Inflammatory macrophage treated with lipopolysaccharide for 1 hour (primary cell): ENCODE results near the gene RAF1.
A peak's percentile ranks its signal among the peaks of the same experiment; 100 is the strongest.
"Not testable (repeated sequence)": the region's sequence is repeated elsewhere in the genome, so short reads cannot be mapped to it uniquely, and the experiment has no call there.

Source experiments
- DNase-seq, 2 donors: peaks; one replicate each; pipeline ENCODE4 v3.0.0-alpha.2; 2020 to 2022

RAF1 gene

DNA sequence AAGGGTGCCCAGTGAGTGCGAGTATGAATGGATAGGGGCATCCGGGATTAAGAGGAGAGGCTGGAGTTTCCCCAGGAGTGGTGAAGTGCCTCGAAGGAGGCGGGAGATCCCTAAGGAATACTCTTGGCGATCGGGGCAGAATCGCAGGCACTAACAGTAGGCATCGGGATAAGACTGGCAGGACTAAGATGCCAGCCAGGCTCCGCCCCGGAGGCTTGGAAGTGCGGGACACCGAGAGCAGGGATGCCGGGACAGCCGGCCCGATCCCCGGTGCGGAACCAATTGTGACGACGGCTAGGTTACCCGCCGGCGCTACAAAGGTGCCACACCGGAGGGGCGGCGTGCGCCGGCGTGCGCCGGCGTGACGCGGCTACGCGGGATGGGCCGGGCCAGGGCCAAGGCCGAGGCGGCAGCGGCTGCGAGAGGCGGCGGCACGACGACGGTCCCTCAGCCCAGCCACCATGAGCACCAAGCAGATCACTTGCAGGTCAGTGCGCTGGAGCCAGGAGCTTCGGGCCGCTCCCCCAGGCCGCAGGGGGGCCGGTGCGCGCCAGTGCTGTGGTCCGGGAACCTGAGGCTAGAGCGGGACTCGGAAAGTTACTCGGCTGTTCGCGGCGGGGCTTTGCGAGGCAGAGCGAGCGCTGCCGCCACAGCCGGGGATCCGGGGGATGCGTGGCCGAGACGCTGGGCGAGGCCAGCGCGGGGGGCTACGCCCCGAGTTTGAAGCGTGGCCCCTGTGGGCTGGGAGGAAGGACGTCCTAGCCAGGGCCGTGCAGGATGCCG, 107.0 kb downstream of the RAF1 start, which contains the start of gene MKRN2:
Gene MKRN2 (plus strand): TSS at position 398 of the 783 bp plus-strand sequence. CDS start 64 bp downstream, at position 462.
- peak; percentile 81 to 93 for DNase-seq

DNA sequence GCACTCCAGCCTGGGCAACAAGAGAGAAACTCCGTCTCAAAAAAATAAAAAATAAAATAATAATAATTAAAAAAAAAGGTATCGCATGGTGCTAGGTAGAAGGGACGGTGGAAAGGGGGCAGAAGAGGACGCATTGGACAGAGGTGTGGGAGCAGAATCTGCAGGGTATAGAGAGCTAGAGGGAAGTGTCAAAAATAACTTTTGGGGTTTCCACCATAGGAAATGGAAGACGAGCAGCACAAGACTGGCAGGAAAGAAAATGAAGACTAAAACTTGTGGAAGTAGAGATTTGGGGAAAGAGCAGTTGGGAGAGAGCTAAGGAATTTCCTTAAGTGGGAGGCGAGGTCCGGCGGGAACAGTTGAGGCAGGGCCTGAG, 107.6 kb downstream of the RAF1 start:
- DNase-seq: peak; percentile 30 to 53

DNA sequence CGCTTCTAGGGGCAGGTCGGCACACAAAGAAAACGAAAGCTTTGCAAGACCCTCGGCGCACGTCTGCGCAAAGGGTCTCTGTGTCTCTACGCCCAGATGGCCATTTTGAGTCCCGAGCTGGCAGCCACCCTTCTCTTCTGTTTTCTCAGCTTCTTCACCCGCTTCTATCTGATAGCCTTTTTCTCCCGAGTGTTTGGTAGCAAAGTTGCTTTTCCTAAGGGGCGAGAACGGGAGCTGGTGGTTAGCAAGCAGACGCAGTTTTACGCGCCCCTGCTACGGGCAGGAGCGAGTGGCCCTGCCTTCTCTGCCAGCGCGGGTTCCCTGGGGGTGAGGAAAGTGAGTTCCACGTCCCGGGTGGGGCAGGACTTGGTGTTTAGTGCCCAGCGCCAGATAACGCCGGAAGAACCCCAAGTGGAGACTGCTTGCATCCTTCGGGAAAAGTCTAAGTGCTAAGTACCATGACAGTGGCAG, 110.0 kb downstream of the RAF1 start:
- DNase-seq: peak in 1 of 2 donors; percentile 17

DNA sequence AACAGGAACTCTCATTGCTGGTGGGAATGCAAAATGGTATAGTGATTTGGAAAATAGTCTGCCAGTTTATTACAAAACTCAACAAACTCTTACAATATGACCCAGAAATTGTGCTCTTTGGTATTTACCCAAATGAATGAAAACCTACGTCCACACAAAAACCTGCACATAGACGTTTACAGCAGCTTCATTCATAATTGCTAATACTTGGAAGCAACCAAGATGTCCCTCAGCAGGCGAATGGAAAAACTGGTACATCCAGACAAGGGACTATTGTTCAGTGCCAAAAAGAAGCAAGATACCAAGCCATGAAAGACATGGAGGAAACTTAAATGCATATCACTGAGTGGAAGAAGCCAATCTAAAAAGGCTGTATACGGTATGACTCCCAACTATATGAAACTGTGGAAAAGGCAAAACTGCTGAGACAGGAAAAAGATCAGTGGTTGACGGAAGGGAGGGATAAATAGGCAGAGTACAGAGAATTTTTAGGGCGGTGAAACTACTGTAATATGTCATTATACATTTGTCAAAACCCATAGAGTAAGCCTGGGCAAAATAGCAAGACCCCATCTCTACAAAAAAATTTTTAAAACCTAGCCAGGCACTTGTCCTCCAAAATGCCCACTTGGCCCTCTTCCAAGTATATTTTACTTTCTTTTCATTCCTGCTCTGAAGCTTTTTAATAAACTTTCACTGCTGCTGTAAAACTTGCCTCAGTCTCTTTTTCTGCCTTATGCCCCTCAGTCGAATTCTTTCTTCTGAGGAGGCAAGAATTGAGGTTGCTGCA, 113.8 kb downstream of the RAF1 start:
- DNase-seq: no peak

DNA sequence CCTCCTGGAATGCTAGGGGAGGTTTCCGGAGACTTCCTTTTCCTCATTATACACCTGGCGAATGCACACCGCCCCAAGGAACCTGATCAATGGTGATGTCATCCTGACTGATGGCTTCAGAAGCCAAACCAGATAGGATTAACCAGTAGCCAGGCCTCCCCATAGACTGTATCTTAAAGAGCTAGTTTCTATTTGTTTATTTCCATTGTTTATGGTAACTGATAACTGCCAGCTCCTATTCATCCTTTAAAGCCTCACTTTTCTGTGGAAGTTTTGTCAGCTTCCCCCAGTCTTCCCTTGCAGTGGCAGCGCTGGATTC, 118.5 kb downstream of the RAF1 start, which contains the start of gene MKRN2OS:
Gene MKRN2OS (minus strand): TSS at position 27 of the 319 bp plus-strand sequence. CDS start 35 bp downstream, outside the sequence.
- no peak for DNase-seq

DNA sequence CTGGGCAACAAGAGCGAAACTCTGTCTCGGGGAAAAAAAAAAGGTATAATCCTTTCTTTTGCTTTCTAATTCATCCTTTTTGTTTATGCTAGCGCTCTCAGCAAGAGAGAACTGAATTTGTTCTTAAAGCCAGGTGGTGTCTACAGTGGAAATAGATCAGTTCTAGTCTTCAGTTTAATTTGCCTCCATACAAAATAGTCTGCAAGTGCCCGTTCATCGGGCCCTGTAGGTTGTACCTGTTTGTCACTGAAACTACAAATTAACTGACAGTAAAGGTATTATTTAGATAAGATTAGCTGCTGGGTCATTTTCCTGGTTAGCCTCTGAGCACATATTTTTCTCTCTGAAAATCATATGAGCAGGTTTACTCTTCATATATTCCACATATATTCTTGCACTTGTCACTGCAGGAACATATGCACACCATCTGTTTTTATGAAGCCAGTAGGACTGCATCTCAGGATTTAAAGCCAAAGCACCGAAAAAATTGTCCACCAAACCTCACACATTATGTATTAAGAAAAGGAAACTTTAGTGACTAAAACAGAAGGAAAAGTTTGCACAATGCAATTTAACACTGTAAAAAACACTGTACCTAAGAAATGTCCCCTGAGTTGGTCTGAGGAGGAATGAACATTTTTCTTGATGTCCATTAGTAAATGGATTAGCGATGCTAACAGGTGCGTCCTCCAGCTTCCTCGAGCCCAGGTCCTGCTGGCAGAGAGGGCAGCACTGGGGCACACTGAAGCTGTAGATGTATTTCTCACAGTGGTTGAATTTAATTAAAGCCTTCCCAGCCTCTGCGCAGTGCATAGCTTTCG, 119.1 kb downstream of the RAF1 start:
- no peak for DNase-seq

DNA sequence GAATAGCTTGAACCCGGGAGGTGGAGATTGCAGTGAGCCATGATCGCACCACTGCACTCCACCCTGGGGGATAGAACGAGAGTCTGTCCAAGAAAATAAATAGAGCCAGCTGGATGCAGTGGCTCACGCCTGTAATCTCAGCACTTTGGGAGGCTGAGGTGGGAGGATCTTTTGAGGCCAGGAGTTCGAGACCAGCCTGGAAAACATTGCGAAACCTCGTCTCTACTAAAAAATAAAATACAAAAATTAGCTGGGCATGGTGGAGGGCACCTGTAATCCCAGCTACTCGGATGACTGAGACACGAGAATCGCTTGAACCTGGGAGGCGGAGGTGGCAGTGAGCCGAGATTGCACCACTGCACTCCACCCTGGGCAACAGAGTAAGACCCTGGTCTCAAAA, 120.4 kb downstream of the RAF1 start:
- DNase-seq: not testable (repeated sequence)

DNA sequence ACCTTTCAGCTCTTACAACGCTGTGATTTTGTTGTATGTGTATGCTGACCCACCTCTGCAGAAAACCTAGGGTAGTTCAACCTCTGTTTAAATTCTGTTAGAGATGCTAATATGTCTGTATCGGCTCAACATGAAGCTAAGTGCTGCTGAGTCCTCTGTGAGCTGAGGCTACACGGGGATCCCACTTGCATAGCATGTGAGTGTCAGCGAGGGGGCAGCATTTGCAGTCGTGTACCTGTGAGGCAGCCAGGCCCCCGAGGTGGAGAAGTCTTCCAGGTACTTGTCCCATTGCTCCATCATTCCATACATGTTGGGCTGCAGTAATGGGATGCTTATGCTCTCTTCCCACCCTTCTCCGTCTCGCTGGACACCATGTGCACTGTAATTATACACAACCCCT, 122.3 kb downstream of the RAF1 start:
- no peak for DNase-seq

DNA sequence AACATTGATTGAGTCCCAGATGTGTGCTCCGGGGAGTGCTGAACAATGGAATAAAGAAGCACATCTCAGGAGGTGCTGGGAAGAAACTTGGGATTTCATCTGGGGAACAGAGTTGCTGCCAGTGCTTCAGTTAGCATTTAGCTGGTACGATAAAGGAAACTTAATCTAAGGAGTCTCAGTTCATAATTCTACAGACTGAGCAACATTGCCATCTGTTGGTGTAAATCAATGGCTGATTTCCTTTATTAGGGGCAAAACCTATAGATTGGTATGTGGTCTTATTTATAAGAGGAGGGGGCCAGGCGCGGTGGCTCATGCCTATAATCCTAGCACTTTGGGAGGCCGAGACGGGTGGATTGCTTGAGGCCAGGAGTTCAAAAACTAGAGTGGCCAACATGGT, 127.5 kb downstream of the RAF1 start:
- DNase-seq: no peak
